HepG2 (cell line): Measurements from ENCODE around the gene SLC43A3. TPM values are rescaled to one million over a fixed set of nuclear protein-coding genes. Genes with fewer than 3 reads are reported as not detected.

Experiments
- ATAC-seq: fragments of 200-7000 bp; cut with Tn5 transposase; 3 replicates; pipeline ENCODE4 v1.9.1; 2020; ENCODE audit warnings: mild to moderate bottlenecking, moderate library complexity
- BruUV-seq: library from RNA; stranded (reverse); fragments of 400-500 nt; replicated peaks from 2 replicates; lab custom pipeline; 2021; lab: Mats Ljungman, UMichigan
- CTCF ChIA-PET: fragments of 300-600 bp; formaldehyde crosslinking; extraction: SDS; loops from one replicate; lab custom pipeline; 2021; ENCODE audit warnings: low total read pairs, inconsistent platforms, low intra/inter-chr PET ratio; lab: Yijun Ruan, JAX
- POLR2A ChIA-PET: fragments of 350-600 bp; sonication (Branson Sonifier 250); formaldehyde crosslinking; loops from one replicate; lab custom pipeline; 2020; ENCODE audit warnings: antibody characterized with exemption, inconsistent platforms; lab: Yijun Ruan, JAX
- DNase-seq: peaks from one replicate; pipeline ENCODE4 v3.0.0-alpha.2; 2015; ENCODE audit warnings: low spot score
- FAIRE-seq: peaks from 3 replicates; lab custom pipeline; 2011; peaks lifted over from hg19 to GRCh38; lab: Jason Lieb, UNC
- H2AFZ ChIP-seq: one replicate; pipeline ENCODE4 v1.6.1; 2011; ENCODE audit warnings: low read length, inconsistent platforms
- H3K27ac ChIP-seq: fragments of 300-600 bp; 3 replicates; pipeline ENCODE4 v1.8.0; 2011; ENCODE audit warnings: mixed run types, mild to moderate bottlenecking, mixed read lengths, low read length, inconsistent platforms; ENCODE audit not compliant: insufficient read depth; ENCODE audit errors: extremely low read length
- H3K27me3 ChIP-seq, 2 experiments: fragments of 200-600 bp in 1 of 2; 2 replicates in 1 of 2; 3 replicates in 1 of 2; pipeline versions ENCODE4 v1.6.0 to v1.8.0; 2011; ENCODE audit warnings: low read length in 2 of 2, mild to moderate bottlenecking in 2 of 2, moderate library complexity in 2 of 2, inconsistent platforms in 1 of 2; ENCODE audit not compliant: insufficient read depth in 2 of 2, control insufficient read depth in 1 of 2
- H3K36me3 ChIP-seq, 2 experiments: fragments of 200-600 bp in 1 of 2; replicated peaks in 1 of 2; 2 replicates in 1 of 2; 3 replicates in 1 of 2; pipeline versions ENCODE4 v1.5.1 to v1.8.0; 2011; ENCODE audit warnings: low read length in 2 of 2, inconsistent platforms in 1 of 2; ENCODE audit not compliant: insufficient read depth in 2 of 2, control insufficient read depth in 1 of 2
- H3K4me1 ChIP-seq: 2 replicates; pipeline ENCODE4 v1.5.1; 2012; ENCODE audit warnings: low read length, inconsistent platforms; ENCODE audit not compliant: insufficient read depth
- H3K4me2 ChIP-seq: 2 replicates; pipeline ENCODE4 v1.6.0; 2011; ENCODE audit warnings: low read depth, low read length, inconsistent platforms
- H3K4me3 ChIP-seq, 3 experiments: fragments of 200-600 bp in 1 of 3; sonication (generic), shearing (Covaris generic) in 1 of 3; replicated peaks in 1 of 3; 2 replicates each; pipeline ENCODE4 v1.5.1; 2011 to 2016; ENCODE audit warnings: low read length in 3 of 3, inconsistent platforms in 2 of 3, low read depth in 2 of 3, mild to moderate bottlenecking in 2 of 3, control low read depth in 1 of 3, mixed read lengths in 1 of 3; ENCODE audit not compliant: insufficient read depth in 1 of 3
- H3K79me2 ChIP-seq: one replicate; pipeline ENCODE4 v1.6.1; 2011; ENCODE audit warnings: low read length, inconsistent platforms; ENCODE audit not compliant: insufficient read depth
- H3K9ac ChIP-seq: 2 replicates; pipeline ENCODE4 v1.6.0; 2011; ENCODE audit warnings: mild to moderate bottlenecking, low read depth, low read length, inconsistent platforms; ENCODE audit not compliant: insufficient read depth
- H3K9me3 ChIP-seq: 2 replicates; pipeline ENCODE4 v1.5.1; 2012; ENCODE audit warnings: mild to moderate bottlenecking, low read length
- H4K20me1 ChIP-seq: 2 replicates; pipeline ENCODE4 v1.6.0; 2011; ENCODE audit warnings: inconsistent platforms, mild to moderate bottlenecking, low read length, moderate library complexity; ENCODE audit not compliant: insufficient read depth
- ETV6 ChIP-seq: sonication (generic); formaldehyde crosslinking; conservative IDR thresholded peaks from 2 replicates; pipeline ENCODE4 v1.4.0; 2020; ENCODE audit warnings: missing genetic modification reagents
- RFXANK ChIP-seq: IDR thresholded peaks from 2 replicates; pipeline ENCODE4 v1.6.1; 2016
- SMYD3 ChIP-seq: sonication (generic); formaldehyde crosslinking; IDR thresholded peaks from 2 replicates; pipeline ENCODE4 v1.8.1; 2023; ENCODE audit warnings: mild to moderate bottlenecking, missing genetic modification reagents
- ZKSCAN1 ChIP-seq: fragments of 150-350 bp; IDR thresholded peaks from 2 replicates; pipeline ENCODE4 v1.6.1; 2014; ENCODE audit warnings: low read length
- ZNF446 ChIP-seq: sonication (generic); formaldehyde crosslinking; IDR thresholded peaks from 2 replicates; pipeline ENCODE4 v1.5.0; 2020; ENCODE audit warnings: mild to moderate bottlenecking, missing genetic modification reagents
- ZNF629 ChIP-seq: sonication (generic); formaldehyde crosslinking; conservative IDR thresholded peaks from 2 replicates; pipeline ENCODE4 v1.5.0; 2020; ENCODE audit warnings: missing genetic modification reagents
- WGBS: methylation state at CpG from one replicate; pipeline ENCODE4 v1.1.6; 2017; ENCODE audit warnings: low lambda C conversion rate; 5-methylcytosine and 5-hydroxymethylcytosine counted together
- in situ Hi-C: cut with HindIII; loops from 2 replicates; pipeline ENCODE4 v1.10.0; 2017; ENCODE audit warnings: low pct_unique_long_range_greater_than_20kb; ENCODE audit not compliant: extremely low pct_ligation_motif_present
- intact Hi-C: fragments of 100-400 bp; cut with micrococcal nuclease; formaldehyde crosslinking; loops from one replicate; pipeline ENCODE4 v1.10.0; 2022; ENCODE audit not compliant: unreplicated experiment
- polyA plus RNA-seq, 8 experiments: library from polyadenylated mRNA; depleted of rRNA in 3 of 8; stranded (reverse) in 7 of 8; unstranded in 1 of 8; fragments of >200 nt; fragmentation: Illumina TruSeq in 4 of 8; extraction: Trizol in 4 of 8; gene quantifications; 2 replicates each; pipeline versions ENCODE4 v1.2.1 to v1.2.3, GENCODE V29; 2011 to 2016; ENCODE audit warnings: low read depth in 4 of 8, missing spikeins in 1 of 8, mixed read lengths in 1 of 8; ENCODE audit not compliant: insufficient read depth in 1 of 8
- total RNA-seq, 5 experiments: library from RNA; depleted of rRNA; stranded (reverse); fragments of >200 nt; fragmentation: Illumina TruSeq; extraction: Trizol; gene quantifications; 2 replicates each; pipeline ENCODE4 v1.2.3, GENCODE V29; 2016; ENCODE audit warnings: low read depth in 1 of 5

SLC43A3 gene
- total and polyA plus RNA-seq, 2 of the 13 experiments (the other 11 are each of a cell fraction or from before 2014, with no cell fraction given) = 2.6 TPM; not detected in 1

DNA sequence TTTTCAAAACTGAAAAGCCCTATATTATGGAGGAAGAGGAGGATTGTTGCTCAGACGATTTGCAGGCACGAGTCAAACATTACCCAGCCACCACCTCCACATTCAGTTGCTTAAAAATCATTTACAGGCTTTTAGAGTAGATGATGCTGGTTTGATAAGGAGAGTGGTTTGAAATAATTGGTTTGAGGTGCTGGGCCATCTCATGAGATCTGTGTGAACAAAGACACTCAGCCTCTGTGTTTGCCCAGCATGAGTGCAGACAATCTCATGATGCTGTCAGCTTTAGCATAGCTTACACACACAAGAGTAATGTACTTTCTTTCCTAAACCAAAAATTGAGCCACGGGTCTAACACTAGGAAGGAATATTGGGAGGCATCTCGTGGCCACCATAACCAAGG is 4.3 kb downstream of the SLC43A3 start:
- CTCF ChIA-PET = no interaction called here
- H3K36me3 ChIP-seq = no peaks in the 10 kb centered on the region
- no peak for TF ChIP-seq SMYD3 (CRISPR knock-in tag)
- no peak for TF ChIP-seq ZNF446 (CRISPR knock-in tag)
- no peak for TF ChIP-seq ZNF629 (CRISPR knock-in tag)
- TF ChIP-seq ZKSCAN1 = no peak
- no peak for TF ChIP-seq ETV6

DNA sequence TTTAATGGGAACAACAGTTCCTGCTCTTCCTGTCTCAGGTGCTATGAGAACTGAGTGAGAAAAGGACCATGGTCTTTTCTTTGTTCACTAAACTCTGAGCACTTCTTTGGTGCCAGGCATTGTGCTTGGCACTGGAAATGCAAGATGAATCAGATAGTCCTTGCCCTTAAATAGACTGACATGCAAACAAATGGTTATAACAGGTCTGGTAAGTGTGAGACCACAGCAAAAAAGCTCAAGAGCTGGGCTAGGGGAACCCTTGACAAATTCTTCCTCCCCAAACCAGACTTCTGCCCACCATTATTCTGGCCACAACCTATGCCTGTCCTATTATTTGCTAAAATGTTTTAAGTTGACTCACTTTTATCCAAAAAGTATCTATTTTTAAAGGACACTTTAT is 5.1 kb downstream of the SLC43A3 start:
- no peaks in the 10 kb centered on the region for H3K79me2 ChIP-seq
- POLR2A ChIA-PET = no interaction called here
- H3K9ac ChIP-seq = no peak overlapping the region
- H2AFZ ChIP-seq = no peak overlapping the region
- no peak overlapping the region for H3K4me2 ChIP-seq
- ATAC-seq = no peak
- peaks cover 31% of the 10 kb centered on the region for H3K4me1 ChIP-seq
- H3K36me3 ChIP-seq = no peaks in the 10 kb centered on the region
- no peaks in the 10 kb centered on the region for H4K20me1 ChIP-seq
- H3K9me3 ChIP-seq = no peaks in the 10 kb centered on the region
- no peak for DNase-seq
- intact Hi-C loops (no loop called here), in situ Hi-C loops (no loop called here)
- peaks cover 0 to 5% of the 10 kb centered on the region in 2 experiments; a peak in 2 of 5 replicates for H3K27me3 ChIP-seq
- CTCF ChIA-PET = no interaction called here
- BruUV-seq = no TSS peak
- FAIRE-seq = no peak
- H3K27ac ChIP-seq = no peak overlapping the region
- no peak overlapping the region for H3K4me3 ChIP-seq
- TF ChIP-seq RFXANK (CRISPR knock-in tag) = no peak

More for the DNA sequence above, 4.3 kb downstream of the SLC43A3 start:
- Histone ChIP-seq H3K27ac (no peak overlapping the region), H3K4me1 (peaks cover 39% of the 10 kb centered on the region), H3K9me3 (no peaks in the 10 kb centered on the region), H3K9ac (no peak overlapping the region), H2AFZ (no peak overlapping the region), H3K79me2 (no peaks in the 10 kb centered on the region), H3K27me3 (peaks cover 0 to 2% of the 10 kb centered on the region in 2 experiments; a peak in 1 of 5 replicates), H3K4me2 (no peak overlapping the region), H3K4me3 (no peak overlapping the region), H4K20me1 (no peaks in the 10 kb centered on the region)
- POLR2A ChIA-PET = no interaction called here
- 1% methylated on average over 4 of the region's 4 CpGs for WGBS
- no TSS peak for BruUV-seq
- DNase-seq (no peak), FAIRE-seq (no peak), ATAC-seq (no peak)
- intact Hi-C loops (no loop called here), in situ Hi-C loops (no loop called here)
